HuH-7 (cell line): ENCODE results near the gene CTSZ.
"Not testable (repeated sequence)": the region's sequence is repeated elsewhere in the genome, so short reads cannot be mapped to it uniquely, and the experiment has no call there.

Source experiments
- DNase-seq: peaks from one replicate; pipeline ENCODE4 v3.0.0; 2011; ENCODE audit warnings: low spot score

The CTSZ gene

GRCh38 chr20:59006864-59007664 is at the start of gene CTSZ:
TSS of gene CTSZ (minus strand) at chr20:59007254. CDS start at chr20:59007128, 126 bp downstream.
- DNase-seq, result peak; percentile 94

GRCh38 chr20:59055302-59055701 is 48.2 kb upstream of the CTSZ start:
- no peak for DNase-seq

DNA sequence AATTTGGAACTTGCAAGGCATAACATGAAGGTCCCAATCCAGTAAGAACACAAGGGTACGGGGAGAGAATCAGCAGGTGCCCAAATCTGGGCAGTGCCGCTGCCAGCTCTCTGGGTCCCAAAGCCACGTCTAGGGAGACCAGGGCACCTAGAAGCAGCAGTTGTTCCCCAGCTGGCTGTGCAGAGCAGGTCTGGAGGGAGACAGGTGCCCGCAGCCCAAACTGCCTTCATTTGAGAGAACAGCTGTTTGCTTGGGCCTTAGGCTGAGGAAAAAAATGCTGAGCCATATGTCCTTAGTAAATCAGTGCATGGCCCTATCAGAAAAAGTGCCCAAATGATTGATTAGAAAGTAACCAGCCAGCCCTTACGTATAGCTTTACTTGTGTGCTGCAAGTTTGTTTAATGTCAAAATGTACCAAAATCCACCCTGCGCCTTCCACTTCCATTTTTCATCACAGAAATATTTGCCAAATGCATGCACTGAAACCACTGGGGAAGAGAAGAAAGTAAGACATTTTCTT is 44.7 kb upstream of the CTSZ start:
- DNase-seq, result no peak

DNA sequence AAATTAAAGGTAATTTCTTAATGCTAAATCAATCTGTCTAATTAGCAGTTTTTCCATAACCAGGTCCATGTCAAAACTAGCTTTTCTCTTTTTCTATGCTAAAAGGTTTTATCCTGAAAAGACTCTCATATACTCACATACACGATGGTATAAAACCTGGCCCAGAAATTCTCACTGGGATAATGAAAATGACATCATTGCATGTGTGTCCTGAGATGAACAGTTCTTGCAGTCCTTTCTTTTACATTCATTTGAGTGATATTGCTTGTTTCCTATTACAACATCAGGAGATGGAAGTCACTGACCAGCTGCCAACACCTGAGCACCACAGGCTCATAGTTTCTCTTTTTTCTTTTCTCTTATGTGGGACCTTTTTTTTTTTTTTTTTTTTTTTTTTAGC is 43.4 kb upstream of the CTSZ start:
- DNase-seq, result no peak

DNA sequence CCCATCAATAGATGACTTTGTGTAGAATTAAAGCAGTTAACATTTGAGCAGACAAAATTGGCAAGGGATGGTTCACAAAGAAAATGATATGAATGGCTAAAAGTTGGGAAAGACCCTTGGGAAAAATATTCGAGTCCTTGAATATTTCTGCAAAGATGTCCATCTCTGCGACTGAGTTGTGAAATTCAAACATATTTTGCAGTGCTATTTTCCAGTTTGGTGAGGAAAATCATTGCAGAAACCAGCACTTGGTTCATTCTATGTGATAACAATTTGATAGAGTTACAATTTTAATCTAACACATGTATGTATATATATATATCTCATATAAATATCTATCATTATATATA is 41.6 kb upstream of the CTSZ start:
- no peak for DNase-seq

GRCh38 chr20:59047938-59048680 is 41.1 kb upstream of the CTSZ start:
- no peak for DNase-seq

GRCh38 chr20:59046862-59047261 is 39.8 kb upstream of the CTSZ start:
- DNase-seq, result no peak

- DNase-seq, result no peak
These were observed 37.7 kb upstream of the CTSZ start for GRCh38 chr20:59044796-59045195.

- DNase-seq, result no peak
These were observed 37.2 kb upstream of the CTSZ start for GRCh38 chr20:59044295-59044694.

GRCh38 chr20:59043698-59044097 is 36.6 kb upstream of the CTSZ start:
- no peak for DNase-seq

DNA sequence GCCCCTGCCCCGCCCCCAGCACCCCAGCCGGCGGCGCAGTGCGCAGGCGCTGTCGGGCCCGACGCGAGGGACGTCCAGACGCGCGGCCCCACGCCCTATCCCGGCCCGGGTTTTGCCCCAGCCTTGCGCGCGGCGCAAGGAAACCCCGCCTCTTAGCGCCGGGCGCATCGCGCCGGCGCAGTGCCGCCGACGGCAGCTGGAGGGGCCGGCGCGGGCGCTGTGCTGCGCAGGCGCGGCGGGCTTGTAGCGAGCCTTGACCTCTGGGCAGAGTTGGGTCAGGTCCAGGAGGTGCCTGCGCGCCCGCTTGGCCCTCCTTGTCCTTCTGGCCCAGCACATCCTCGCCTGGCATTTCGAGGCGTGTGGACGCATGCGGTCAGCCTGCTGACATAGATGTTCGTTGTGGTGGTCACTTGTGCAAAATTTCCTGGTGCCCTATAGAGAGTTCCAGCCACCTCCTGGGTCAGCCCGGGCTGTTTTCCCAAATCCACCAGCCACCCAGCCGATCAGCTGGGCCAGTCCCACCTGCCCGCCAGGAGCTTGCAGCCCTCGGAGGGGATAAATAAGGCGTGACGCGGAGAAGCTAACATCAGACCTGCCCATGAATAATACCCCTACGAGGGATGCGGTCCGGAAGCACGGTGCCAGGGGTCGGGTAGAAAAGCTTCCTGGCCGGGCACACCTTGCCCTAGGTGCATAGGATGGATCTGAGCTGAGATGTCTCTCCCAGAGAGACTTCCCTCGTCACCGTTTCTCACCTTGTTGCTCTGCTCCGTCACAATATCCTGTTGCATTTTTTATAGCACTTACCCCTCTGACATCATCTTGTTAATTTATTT is 36.0 kb upstream of the CTSZ start:
- DNase-seq, result peak; percentile 90

- peak; percentile 34 for DNase-seq
These were observed 35.2 kb upstream of the CTSZ start, which contains the start of gene PRELID3B for GRCh38 chr20:59042151-59042795. TSS of gene PRELID3B (minus strand) at chr20:59042786. CDS start at chr20:59042730, 56 bp downstream.

GRCh38 chr20:59041487-59041886 is 34.4 kb upstream of the CTSZ start:
- not testable (repeated sequence) for DNase-seq

DNA sequence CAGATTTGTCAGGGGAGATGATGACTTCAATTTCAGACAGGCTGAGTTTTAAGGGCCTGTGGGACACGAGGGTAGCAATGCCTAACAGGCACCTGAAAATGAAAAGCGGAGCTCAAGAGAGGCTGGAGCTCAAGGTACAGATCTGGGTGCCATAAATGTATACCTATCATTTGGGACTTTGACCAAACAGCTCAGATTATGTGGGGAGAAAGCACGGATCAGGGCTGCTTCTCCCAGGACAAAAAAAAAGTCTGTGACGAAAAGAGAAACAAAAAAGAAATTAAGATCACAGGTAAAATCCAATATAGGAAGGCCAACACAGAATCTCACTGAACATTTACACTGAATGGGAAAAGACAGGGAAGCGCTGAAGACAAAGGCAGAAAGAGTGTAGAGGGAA is 33.6 kb upstream of the CTSZ start:
- DNase-seq, result no peak

DNA sequence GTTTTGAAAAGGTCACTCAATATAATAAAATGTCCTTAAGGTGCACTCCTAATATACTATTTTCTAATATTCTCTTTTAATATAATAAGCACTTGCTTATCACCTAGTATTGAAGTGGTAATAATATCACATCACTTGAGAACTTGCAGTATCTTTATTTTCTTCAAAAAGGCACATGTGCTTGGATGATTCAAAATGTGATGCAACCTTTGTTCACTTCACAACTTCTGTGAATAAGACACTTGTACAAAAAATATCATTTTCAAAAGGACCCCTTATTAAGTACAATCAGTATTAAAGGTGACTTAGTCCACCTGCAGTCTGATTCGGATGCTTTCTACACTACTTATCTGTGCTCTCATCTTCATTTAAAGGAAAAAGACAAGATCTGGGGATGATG is 32.2 kb upstream of the CTSZ start:
- DNase-seq, result no peak

GRCh38 chr20:59037386-59037785 is 30.3 kb upstream of the CTSZ start:
- no peak for DNase-seq

GRCh38 chr20:59035381-59035780 is 28.3 kb upstream of the CTSZ start:
- no peak for DNase-seq

DNA sequence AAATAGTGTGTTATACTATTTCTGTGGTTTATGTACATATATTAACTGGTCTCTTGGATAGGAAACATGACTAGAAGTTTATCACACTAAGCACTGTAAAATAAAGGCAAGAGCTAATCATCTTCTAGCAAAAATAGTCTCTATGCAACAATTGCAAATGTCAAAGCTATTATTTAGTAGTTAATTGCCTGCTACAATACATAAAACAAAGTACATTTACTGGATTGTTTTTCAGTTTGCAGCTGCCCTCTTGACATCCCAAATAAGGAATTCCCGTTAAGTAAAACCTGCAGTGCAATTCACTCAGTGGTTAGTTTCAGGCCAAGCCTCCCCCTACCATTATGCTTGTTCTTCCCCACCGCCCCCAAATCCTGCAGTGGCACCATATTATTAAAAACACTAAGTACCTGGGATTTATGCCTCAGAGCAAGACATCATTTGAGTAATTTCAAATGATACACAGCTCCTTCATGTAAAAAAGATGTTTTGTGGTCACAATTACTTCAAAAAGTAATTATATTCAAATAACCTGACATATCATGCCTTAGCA is 26.6 kb upstream of the CTSZ start:
- DNase-seq, result no peak

DNA sequence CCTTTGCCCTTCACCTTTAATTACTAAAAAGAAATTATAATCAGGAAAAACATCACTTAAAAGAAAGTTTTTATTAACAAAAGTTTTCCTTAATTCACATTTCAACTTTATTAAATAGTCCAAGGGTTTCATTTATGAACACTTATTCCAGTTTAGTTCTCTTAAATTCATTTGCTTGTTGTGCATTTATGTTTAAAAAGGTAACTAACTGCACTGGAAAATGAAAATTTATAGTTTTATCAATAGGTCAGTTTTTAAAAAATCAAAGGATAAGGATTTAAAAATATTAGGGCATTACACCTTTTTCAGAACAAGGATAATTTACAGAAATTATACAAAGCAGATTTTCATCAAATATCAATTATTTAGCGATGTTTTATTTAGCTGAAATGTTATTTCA is 26.0 kb upstream of the CTSZ start:
- no peak for DNase-seq

DNA sequence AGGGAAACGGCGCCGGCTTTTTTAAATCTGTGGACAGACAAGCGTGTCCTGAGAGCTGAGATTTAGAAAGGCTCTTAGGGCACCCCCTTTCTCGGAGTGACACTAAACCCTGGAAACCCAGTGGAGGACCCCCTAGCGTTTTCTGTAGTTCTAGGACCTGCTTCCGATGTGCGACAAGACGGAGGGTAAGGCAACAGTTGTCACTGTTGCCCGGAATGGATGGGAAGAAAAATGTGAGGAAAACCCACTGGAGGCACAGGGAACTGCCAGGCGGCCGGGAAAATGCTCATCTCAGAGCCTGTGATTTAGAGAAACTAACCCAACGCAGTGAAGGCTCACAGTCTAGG is 25.6 kb upstream of the CTSZ start:
- DNase-seq, result peak; percentile 61

GRCh38 chr20:59032023-59032712 is 25.1 kb upstream of the CTSZ start, which contains the start of gene ATP5F1E:
TSS of gene ATP5F1E (minus strand) at chr20:59032335. CDS start at chr20:59032251, 84 bp downstream.
- peak; percentile 97 for DNase-seq
